Breast epithelium (tissue), 4 donors: ENCODE results near the gene NUP210. TPM values are rescaled to one million over a fixed set of nuclear protein-coding genes. Genes with fewer than 3 reads are reported as not detected.

Source experiments
- DNase-seq, 2 donors: peaks; one replicate each; pipeline ENCODE4 v3.0.0-alpha.2; 2019; ENCODE audit warnings: low spot score in 2 of 2
- H3K27ac ChIP-seq, 2 donors: fragments of 200-600 bp; sonication (generic) in 1 of 2; one replicate each; pipeline ENCODE4 v1.5.1; 2016 to 2019; ENCODE audit warnings: mild to moderate bottlenecking in 1 of 2
- H3K27me3 ChIP-seq, 2 donors: fragments of 200-600 bp; sonication (generic) in 1 of 2; one replicate each; pipeline versions ENCODE4 v1.5.1 to v1.6.0; 2017 to 2019; ENCODE audit warnings: control low read depth in 1 of 2, mild to moderate bottlenecking in 1 of 2
- H3K36me3 ChIP-seq: fragments of 200-600 bp; one replicate; pipeline ENCODE4 v1.5.1; 2019
- H3K4me1 ChIP-seq, 2 donors: fragments of 200-600 bp; sonication (generic); one replicate each; pipeline ENCODE4 v1.5.1; 2016 to 2019; ENCODE audit warnings: control low read depth in 1 of 2
- H3K4me3 ChIP-seq, 3 donors: fragments of 200-600 bp; sonication (generic); 1 replicate in 2 of 3; 2 replicates in 1 of 3; pipeline ENCODE4 v1.5.1; 2016 to 2019; ENCODE audit warnings: mild to moderate bottlenecking in 3 of 3, moderate library complexity in 2 of 3
- H3K9me3 ChIP-seq, 2 donors: fragments of 200-600 bp; sonication (generic) in 1 of 2; one replicate each; pipeline ENCODE4 v1.5.1; 2016 to 2019; ENCODE audit warnings: control low read depth in 1 of 2
- POLR2A ChIP-seq: fragments of 450-650 bp; IDR thresholded peaks from one replicate; pipeline ENCODE4 v1.6.1; 2016; ENCODE audit warnings: antibody characterized with exemption, mild to moderate bottlenecking, moderate library complexity
- POLR2AphosphoS5 ChIP-seq, 3 donors: sonication (generic); formaldehyde crosslinking; IDR thresholded peaks; one replicate each; pipeline ENCODE4 v1.6.1; 2017; ENCODE audit warnings: antibody characterized with exemption in 3 of 3
- intact Hi-C: fragments of 100-400 bp; cut with DNase I; formaldehyde crosslinking; loops from one replicate; pipeline ENCODE4 v1.15.1; 2023; ENCODE audit warnings: low total_unique reads
- total RNA-seq, 3 donors: library from RNA; depleted of rRNA; stranded (reverse); fragments of >200 nt; gene quantifications; one replicate each; pipeline ENCODE4 v1.1.0, GENCODE V29; 2016
- TF ChIP-seq, protein P1 (sequence below), 3 donors: fragments of 450-650 bp; IDR thresholded peaks; one replicate each; pipeline ENCODE4 v1.5.1; 2016 to 2017; ENCODE audit warnings: antibody characterized with exemption in 3 of 3, mild to moderate bottlenecking in 3 of 3, moderate library complexity in 3 of 3

NUP210 gene
- total RNA-seq, 3 donors from 2014 or later, result 2.2 to 15.2 (median 14.7) TPM

DNA sequence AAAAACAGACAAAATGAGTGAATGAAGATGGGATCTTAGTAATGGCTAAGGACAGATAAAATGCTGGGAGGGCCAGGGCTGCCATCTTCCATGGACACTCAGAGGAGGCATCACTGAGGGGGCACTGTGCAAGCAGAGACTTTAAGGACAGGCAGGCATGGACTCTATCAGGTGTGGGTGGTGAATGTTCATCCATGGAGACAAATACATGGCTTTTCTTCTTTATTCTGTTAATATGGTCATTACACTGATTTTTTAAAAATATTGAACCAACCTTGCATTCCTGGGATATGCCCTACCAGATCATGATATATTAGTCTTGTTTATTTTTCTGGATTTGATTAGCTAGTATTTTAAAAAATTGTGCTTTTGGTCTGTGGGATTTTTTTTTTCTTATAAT lies 12.2 kb downstream of the NUP210 start:
- Histone ChIP-seq H3K27me3 (no peaks in the 10 kb centered on the region), H3K9me3 (peaks cover 17 to 19% of the 10 kb centered on the region in 2 donors), H3K4me3 (no peak overlapping the region), H3K4me1 (no peaks in the 10 kb centered on the region), H3K36me3 (no peaks in the 10 kb centered on the region), H3K27ac (no peak overlapping the region)
- TF ChIP-seq POLR2A (no peak), POLR2AphosphoS5 (IDR thresholded peaks at IDR 0.05) (no peak)
- TF ChIP-seq, protein P1, sequence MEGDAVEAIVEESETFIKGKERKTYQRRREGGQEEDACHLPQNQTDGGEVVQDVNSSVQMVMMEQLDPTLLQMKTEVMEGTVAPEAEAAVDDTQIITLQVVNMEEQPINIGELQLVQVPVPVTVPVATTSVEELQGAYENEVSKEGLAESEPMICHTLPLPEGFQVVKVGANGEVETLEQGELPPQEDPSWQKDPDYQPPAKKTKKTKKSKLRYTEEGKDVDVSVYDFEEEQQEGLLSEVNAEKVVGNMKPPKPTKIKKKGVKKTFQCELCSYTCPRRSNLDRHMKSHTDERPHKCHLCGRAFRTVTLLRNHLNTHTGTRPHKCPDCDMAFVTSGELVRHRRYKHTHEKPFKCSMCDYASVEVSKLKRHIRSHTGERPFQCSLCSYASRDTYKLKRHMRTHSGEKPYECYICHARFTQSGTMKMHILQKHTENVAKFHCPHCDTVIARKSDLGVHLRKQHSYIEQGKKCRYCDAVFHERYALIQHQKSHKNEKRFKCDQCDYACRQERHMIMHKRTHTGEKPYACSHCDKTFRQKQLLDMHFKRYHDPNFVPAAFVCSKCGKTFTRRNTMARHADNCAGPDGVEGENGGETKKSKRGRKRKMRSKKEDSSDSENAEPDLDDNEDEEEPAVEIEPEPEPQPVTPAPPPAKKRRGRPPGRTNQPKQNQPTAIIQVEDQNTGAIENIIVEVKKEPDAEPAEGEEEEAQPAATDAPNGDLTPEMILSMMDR (IDR thresholded peaks at IDR 0.05), result no peak
- DNase-seq, result no peak
- intact Hi-C loops, result loop anchor here (2.0 kb wide), 1 partner anchor 35 kb away; no protein-coding TSS in a partner anchor

DNA sequence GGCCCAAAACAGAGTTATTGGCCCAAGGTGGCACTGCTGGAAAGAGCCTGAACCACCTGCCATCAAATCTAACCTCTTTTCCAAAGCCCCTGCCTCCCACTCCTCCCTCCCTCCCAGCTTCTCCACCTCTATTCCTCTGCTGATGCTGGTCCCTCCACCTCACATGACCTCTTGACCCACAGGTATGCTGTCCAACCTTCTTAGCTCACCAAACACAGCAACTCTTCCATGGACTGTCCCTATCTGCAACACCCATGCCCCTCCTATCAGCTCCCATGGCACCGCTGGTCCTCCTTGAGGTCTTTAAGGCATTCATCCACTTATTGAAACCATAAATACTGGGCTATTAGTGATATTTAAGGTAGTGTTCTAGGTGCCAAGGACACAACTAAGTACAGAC lies 12.6 kb downstream of the NUP210 start:
- no peaks in the 10 kb centered on the region for H3K36me3 ChIP-seq
- no peaks in the 10 kb centered on the region for H3K27me3 ChIP-seq
- H3K27ac ChIP-seq, result no peak overlapping the region
- intact Hi-C loops, result loop anchor here (2.0 kb wide), 1 partner anchor 35 kb away; no protein-coding TSS in a partner anchor
- peaks cover 17 to 19% of the 10 kb centered on the region in 2 donors for H3K9me3 ChIP-seq
- H3K4me3 ChIP-seq, result no peak overlapping the region
- no peaks in the 10 kb centered on the region for H3K4me1 ChIP-seq
- DNase-seq, result no peak
- TF ChIP-seq POLR2AphosphoS5 (IDR thresholded peaks at IDR 0.05), result no peak
- TF ChIP-seq POLR2A, result no peak
- TF ChIP-seq, protein P1 (IDR thresholded peaks at IDR 0.05), result no peak

DNA sequence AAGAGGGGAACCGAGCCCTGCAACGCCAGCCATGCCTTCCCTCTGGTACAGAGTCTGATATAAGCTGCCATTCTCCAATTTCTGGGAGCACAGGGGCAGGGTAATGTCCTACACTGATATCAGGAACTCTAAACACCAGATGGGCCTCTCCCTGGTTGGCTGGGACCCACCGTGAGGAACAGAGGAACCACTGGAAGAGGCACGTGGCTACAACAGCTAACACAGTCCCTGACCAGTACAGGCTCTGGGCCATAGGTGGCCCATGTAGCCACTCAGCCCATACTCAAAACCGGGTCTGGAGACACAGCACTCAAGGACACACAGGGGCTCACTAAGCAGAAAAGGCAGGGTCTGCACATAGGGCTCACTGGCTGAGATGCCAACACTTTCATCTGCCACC lies 13.9 kb downstream of the NUP210 start:
- Histone ChIP-seq H3K4me1 (no peaks in the 10 kb centered on the region), H3K4me3 (no peak overlapping the region), H3K27ac (no peak overlapping the region), H3K27me3 (no peaks in the 10 kb centered on the region), H3K9me3 (peaks cover 17 to 19% of the 10 kb centered on the region in 2 donors), H3K36me3 (no peaks in the 10 kb centered on the region)
- intact Hi-C loops, result loop anchor here (2.0 kb wide), 1 partner anchor 33 kb away; no protein-coding TSS in a partner anchor
- no peak for DNase-seq
- TF ChIP-seq POLR2AphosphoS5 (IDR thresholded peaks at IDR 0.05) (no peak), POLR2A (no peak)
- TF ChIP-seq, protein P1 (IDR thresholded peaks at IDR 0.05), result no peak

DNA sequence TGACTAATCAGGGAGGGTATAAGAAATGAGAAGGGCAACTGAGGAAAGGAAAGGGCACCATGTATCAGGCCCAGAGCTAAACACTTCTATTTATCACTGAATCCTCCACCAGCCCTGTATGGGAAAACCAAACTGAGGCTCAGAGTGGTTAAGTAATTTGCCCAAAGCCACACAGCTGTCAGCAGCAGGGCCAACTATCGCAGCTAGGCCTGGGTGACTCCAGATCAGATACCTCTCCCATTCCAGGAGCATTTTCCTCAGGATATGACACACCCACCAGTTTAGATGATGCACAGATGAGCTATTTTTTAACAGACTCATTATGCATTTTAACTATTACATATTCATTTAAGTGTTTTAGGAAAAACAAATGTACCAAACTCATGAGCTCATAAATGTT lies 14.5 kb downstream of the NUP210 start:
- Histone ChIP-seq H3K4me3 (no peak overlapping the region), H3K9me3 (peaks cover 17 to 19% of the 10 kb centered on the region in 2 donors), H3K27me3 (no peaks in the 10 kb centered on the region), H3K4me1 (no peaks in the 10 kb centered on the region), H3K27ac (no peak overlapping the region), H3K36me3 (no peaks in the 10 kb centered on the region)
- no peak for DNase-seq
- intact Hi-C loops, result loop anchor here (2.0 kb wide), 1 partner anchor 33 kb away; no protein-coding TSS in a partner anchor
- TF ChIP-seq, protein P1 (IDR thresholded peaks at IDR 0.05), result no peak
- TF ChIP-seq POLR2AphosphoS5 (IDR thresholded peaks at IDR 0.05) (no peak), POLR2A (no peak)

DNA sequence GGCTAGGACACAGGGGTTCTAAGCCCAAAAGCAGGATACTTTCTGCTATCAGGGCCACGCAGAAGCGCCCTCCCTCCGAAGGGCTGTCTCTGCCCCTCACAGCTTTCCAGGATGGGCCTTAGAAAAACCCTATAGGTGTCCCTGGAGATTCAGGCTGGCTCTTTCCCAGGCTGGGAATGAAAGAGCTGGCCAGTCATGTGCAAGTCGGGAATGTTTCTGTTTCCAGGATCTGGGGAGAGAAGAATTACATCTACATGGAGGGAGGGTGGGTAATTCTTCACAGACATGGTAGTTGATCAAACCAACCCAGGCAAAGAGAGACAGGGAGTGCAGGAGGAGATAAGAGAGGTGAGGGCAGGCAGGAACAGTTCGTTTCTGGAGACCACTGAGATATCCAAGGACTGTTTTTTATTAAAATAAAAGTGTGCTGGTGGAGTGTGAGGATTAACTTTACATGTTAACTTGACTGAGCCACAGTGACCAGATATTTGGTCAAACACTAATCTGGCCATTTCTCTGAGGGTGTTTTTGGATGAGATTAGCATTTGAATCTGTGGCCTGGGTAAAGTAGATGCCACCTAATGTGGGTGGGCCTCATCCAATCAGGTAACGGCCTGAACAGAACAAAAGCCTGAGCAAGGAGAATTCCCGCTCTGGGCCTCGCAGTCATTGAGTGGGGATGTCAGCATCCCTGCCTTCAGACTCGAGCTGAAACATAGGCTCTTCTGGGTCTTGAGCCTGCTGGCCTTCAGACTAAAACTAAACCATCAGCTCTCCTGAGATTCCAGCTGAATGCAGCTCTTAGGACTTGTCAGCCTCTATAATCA lies 15.3 kb downstream of the NUP210 start:
- Histone ChIP-seq H3K4me3 (no peak overlapping the region), H3K27me3 (no peaks in the 10 kb centered on the region), H3K4me1 (no peaks in the 10 kb centered on the region), H3K36me3 (no peaks in the 10 kb centered on the region), H3K9me3 (peaks cover 17 to 19% of the 10 kb centered on the region in 2 donors), H3K27ac (no peak overlapping the region)
- no peak for DNase-seq
- intact Hi-C loops, result no loop called here
- TF ChIP-seq POLR2A (no peak), POLR2AphosphoS5 (IDR thresholded peaks at IDR 0.05) (no peak)
- TF ChIP-seq, protein P1 (IDR thresholded peaks at IDR 0.05), result no peak
